Measurements from ENCODE around the gene WWOX.

The WWOX gene

DNA sequence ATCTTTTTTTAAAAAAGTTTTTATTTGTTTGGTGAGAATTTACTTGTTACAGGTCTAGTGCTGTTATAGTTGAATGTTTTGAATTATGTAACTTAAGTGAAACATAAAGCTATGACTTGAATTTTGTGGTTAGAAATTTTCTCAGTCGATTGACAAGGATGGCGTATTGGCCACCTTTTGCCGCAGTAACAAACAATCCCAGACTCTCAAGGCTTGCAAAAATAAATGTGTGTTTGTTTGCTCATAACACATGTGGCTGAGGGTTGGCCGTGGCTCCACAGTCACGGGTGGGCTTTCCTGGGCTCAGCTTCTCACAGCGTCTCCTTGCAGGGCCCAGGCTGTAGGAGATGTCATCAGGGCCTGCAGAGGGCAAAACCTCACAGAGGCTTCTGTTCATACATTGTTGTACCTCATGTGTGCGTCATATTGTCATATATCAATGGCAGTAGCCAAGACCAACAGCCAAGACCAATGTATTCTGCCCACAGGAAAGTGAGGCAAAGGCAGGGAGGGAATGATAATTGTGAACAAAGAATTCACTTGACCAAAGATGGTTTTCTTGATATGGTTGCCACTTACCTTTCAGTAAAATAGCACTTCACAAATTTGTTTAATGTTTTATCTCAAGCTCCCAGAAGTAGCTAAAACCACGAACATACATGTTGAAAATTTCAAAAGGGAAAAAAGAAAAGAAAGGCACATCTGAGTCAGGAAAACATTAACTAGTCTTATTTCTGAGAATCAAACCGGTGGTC, 93.5 kb downstream of the WWOX start:
- in situ Hi-C loops (cut with MboI; ENCODE audit: low sequenced_read_pairs): no loop called here

- in situ Hi-C loops (cut with MboI; ENCODE audit: low sequenced_read_pairs): no loop called here
These were observed 95.5 kb downstream of the WWOX start for GRCh38 chr16:78194948-78195347.

GRCh38 chr16:78195797-78196196, 96.3 kb downstream of the WWOX start:
- in situ Hi-C loops (cut with MboI; ENCODE audit: low sequenced_read_pairs): no loop called here

- in situ Hi-C loops (cut with MboI; ENCODE audit: low sequenced_read_pairs): no loop called here
These were observed 97.0 kb downstream of the WWOX start for GRCh38 chr16:78196502-78196901.

DNA sequence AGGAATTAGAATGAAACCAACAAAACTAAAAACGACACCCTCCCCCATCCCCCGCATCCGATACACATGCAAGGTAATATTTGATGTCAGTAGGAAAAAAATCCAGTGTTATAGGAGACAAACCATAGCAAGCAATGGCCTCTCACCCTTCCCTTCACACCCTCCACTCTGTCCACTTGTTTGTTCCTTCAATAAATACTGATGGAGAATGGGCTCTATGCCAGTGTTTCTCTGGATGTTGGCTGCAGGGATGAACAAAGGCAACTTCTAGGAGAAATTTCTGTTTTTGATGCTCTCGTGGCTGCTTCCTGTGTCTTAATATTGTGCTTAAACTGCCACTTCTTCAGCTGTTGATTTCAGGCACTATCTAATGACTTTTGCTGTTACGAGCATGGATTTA, 98.8 kb downstream of the WWOX start:
- in situ Hi-C loops (cut with MboI; ENCODE audit: low sequenced_read_pairs): no loop called here

DNA sequence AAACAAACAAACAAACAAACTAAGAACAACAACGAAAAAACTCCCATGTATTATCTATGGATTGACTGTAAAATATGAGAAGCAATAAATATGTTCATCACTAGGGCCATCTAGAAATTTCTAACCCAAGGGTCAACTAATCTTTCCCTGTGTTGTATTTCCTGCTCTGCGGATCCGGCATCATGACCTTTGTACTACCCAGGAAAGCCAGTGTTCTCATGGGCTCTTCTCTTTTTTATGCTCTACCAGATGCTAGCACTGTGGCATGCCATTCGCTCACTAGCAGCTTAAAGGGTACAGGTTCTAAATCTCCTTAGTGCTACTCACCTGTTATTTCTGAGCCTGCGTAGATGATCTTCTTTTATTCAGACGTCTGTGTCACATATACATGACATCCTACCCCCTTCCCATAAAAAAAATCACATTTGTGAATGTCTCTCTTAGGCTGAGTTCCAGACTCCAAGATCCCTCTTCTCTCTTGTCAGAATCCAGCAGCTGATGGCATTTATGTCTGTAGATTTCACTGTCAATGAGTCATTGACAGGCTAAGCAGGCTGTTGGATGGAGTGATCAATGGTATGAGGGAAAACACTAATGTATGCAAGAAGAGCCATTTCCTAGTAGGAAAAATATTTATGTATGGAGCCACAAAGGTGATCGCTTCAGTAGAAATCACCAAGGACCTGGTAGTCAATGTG, 100.0 kb downstream of the WWOX start:
- in situ Hi-C loops (cut with MboI; ENCODE audit: low sequenced_read_pairs): no loop called here

DNA sequence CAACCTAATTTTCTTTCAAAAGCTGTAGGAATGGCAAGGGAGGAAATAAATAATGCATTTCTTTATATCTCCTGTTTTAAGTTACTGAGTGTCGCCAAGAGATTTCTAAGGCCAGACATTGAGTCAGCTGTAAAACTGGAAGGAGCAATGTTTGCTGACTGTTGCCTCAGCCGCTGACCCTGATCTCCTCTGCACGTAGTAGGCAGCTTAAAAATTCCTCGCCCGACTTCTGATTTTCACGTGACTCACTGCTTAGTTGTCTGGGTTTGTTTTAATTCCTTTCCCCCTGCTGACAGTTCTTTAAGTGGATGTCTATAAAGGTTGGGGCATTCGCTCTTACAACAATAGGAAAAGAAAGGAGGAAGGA, 100.6 kb downstream of the WWOX start:
- in situ Hi-C loops (cut with MboI; ENCODE audit: low sequenced_read_pairs): no loop called here

DNA sequence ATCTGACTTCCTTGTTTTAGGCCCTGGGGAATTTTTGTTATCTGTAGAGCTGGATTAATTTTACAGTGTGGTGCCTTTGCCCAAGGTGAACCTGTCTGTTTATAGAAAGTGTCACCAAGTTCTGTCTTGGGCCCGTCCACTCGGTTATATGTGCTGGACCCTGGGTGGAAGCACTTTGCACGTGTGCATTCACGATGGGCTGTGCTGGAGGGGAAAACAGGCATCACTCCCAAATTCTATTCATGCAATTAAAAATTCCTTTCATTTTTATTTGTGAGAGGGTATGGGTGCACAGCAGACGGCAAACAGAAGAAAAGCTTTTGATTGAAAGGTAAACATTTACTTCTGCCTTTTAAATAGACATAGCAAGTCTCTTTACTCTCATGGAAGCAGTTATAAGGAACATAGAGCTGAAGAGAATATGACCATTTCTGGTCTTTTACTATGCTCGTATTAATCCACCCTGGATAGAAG, 101.2 kb downstream of the WWOX start:
- in situ Hi-C loops (cut with MboI; ENCODE audit: low sequenced_read_pairs): no loop called here

- in situ Hi-C loops (cut with MboI; ENCODE audit: low sequenced_read_pairs): no loop called here
These were observed 106.1 kb downstream of the WWOX start for GRCh38 chr16:78205506-78205905.

DNA sequence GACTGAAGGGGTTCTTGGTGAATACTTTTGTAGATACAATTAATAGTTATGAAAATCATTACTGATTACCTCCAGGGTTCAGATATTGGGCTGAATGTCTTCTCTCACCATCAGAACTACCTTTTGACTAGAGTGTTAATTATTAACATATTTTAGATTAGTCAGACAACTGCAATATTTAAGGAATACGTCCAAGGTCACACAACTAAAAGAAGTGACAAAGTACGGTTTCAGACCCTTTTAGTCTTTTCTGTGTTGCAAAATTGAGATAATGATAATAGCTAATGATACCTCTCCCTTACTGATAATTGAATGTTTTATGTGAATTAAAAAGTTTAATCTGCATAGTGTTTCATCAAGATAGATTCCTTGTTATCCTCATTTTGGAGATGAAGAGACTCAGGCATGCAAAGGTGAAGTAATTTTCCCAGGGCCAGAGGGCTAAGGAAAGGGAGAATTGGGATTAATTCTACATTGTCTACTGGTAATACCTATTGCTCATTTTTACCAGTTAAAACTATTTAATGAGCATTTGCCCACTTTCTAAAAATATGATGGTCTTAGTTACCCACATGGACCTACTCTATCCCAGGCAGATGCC, 107.3 kb downstream of the WWOX start:
- in situ Hi-C loops (cut with MboI; ENCODE audit: low sequenced_read_pairs): no loop called here

DNA sequence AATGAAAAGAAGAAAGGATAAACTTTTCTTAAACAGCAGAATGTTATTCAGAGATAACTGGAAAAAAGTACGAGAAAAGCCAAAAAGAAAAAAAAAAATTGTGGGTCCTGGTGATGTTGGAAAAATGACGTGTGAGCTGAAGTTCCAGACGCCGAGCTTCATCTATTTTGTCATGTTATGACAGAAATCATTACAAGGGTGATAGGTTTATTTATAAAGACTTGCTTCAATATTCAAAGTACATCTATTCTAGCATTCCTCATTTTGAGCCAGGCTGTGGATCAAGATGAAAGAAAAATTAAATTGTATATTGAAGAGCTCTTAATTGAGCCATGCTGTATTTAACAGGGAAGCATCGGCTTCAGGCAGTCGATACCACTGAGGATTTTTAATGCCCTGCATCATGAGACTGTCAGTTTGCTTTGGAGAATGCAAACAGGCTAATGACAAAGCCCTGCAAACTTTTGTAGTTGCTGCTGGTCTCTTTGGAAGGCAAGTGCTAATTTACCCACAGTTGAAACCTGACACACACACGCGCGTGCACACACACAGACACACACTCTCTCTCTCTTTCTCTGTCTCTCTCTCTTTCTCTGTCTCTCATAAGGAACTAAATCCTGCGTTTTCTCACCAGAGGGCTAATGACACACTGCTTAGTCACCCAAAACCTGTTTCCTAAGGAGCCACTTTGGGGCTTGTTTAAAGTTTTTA, 110.7 kb downstream of the WWOX start:
- in situ Hi-C loops (cut with MboI; ENCODE audit: low sequenced_read_pairs): no loop called here

DNA sequence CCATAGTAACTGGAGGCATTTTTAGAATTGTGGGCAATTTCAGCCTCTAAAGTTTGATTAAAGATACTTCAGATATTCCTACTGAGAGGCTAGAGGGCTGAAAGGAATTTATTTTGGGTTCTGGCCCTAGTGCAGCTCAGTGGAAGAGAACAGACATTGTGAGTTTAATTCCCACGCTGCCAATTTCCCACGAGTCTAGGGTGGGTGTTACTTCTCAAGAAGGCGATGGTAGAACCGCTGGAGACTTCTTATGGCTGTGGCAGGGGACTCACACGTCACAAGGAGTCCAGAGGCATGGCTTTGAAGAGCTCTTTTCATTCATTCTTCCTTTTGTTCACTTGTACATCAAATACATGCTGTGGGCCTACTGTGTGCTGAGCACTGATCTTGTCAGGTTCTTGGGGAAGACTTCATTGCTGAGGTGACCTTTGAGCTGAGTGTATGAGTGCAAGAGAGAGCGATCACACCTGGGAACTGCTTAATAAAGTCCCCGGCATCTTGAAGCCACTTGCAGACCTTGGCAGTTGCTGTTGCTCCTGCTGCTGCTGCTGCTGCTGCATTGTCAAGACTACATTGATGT, 111.7 kb downstream of the WWOX start:
- in situ Hi-C loops (cut with MboI; ENCODE audit: low sequenced_read_pairs): no loop called here

- in situ Hi-C loops (cut with MboI; ENCODE audit: low sequenced_read_pairs): no loop called here
These were observed 112.5 kb downstream of the WWOX start for GRCh38 chr16:78211946-78212345.

- in situ Hi-C loops (cut with MboI; ENCODE audit: low sequenced_read_pairs): no loop called here
These were observed 113.2 kb downstream of the WWOX start for GRCh38 chr16:78212674-78213073.

DNA sequence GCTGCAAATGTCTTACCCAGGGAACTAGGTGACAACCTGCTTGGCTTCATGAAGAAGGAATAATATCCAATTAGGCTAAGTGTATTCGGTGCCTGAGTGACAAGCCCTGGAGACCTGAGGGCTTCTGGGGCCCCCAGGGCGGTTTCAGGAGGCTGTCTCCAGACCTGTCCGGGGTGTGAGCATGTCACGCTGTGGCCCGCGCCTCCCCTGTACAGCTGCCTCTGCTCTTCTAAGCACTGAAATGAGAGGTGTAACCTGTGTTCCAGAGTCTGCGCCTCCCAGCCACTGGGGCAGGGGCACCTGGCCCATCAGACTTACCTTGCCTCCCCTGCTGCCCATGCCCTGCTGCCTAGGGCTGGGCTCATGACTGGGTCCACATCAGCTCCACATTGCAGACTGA, 114.3 kb downstream of the WWOX start:
- in situ Hi-C loops (cut with MboI; ENCODE audit: low sequenced_read_pairs): no loop called here

DNA sequence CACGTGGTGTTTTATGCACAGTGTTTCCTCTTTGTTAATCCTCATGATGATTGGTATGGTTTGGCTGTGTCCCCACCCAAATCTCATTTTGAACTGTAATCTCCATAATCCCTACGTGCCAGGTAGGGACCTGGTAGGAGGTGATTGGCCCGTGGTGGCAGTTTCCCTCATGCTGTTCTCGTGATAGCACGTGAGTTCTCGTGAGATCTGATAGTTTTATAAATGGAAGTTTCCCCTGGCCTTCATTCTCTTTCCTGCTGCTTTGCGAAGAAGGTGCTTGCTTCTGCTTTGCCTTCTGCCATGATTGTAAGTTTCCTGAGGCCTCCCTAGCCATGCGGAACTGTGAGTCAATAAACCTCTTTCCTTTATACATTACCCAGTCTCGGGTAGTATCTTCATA, 115.8 kb downstream of the WWOX start:
- in situ Hi-C loops (cut with MboI; ENCODE audit: low sequenced_read_pairs): no loop called here

GRCh38 chr16:78216166-78216745, 116.8 kb downstream of the WWOX start:
- in situ Hi-C loops (cut with MboI; ENCODE audit: low sequenced_read_pairs): no loop called here

- in situ Hi-C loops (cut with MboI; ENCODE audit: low sequenced_read_pairs): no loop called here
These were observed 117.8 kb downstream of the WWOX start for GRCh38 chr16:78217276-78217675.

GRCh38 chr16:78218279-78218678, 118.8 kb downstream of the WWOX start:
- in situ Hi-C loops (cut with MboI; ENCODE audit: low sequenced_read_pairs): no loop called here

GRCh38 chr16:78218856-78219651, 119.6 kb downstream of the WWOX start:
- in situ Hi-C loops (cut with MboI; ENCODE audit: low sequenced_read_pairs): no loop called here

Measured in HL-60/S4 treated with retinoic acid at 250 ng/mL for 4 days and 3 days (cell line).